Activated CD8-positive, alpha-beta memory T cell treated with anti-CD3 and anti-CD28 coated beads for 24 hours (primary cell): ENCODE data around the gene SPEM3.
"Not testable (repeated sequence)": the region's sequence is repeated elsewhere in the genome, so short reads cannot be mapped to it uniquely, and the experiment has no call there.

ENCODE experiments used
- DNase-seq: peaks from one replicate; pipeline ENCODE4 v3.0.0-alpha.2; 2020

SPEM3 gene

DNA sequence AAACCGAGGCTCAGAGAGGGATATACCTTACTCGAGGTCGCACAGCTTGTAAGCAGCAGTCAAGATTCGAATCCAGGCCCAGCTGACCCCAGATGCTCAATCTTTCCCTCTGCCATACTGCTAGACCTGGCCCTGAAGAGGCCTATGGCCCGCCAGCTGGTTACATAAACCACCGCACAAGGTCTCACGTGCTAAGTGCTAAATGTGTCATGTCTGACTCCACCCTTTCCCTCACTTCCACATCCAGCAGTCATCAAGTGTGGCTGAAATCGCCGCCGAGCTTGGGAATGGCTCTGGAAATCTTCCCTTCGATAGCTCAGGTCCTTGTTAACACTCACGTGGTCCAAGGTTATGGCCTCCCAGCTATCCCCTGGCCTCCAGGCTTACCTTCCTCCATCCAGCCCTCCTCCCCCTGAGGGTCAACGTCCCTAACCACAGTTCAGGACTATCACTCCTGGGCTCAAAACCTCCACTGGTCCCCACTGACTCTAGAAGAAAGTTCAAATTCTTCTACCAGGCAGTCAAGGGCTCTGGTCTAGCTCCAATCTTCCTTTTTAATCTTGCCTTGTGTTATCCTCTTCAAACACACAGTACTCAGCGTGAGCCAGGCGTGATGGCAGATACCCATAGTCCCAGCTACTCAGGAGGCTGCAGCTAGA is 47.2 kb downstream of the SPEM3 start:
- DNase-seq, result no peak

- no peak for DNase-seq
Observed at GRCh38 chr17:7476494-7476893, 47.8 kb downstream of the SPEM3 start.

DNA sequence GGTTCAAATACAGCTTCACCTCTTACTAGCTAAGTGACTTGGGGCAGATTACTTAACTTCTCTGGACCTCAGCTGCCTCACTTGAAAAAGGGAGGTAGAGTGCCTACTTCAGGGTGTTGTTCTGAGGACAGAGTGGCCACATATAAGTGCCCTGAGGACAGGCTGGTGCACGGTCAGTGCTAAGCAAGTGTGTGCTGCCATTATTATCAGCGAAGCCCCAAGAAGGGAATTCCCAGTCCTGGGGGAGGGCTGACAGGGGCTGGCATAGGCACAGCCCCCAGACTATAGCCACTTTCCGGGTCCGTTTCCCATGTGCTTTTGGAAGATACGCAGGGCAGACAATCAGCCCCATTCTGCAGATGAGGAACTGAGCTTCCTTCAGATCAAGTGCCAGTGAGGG is 48.3 kb downstream of the SPEM3 start:
- no peak for DNase-seq

- peak; percentile 76 for DNase-seq
Observed at GRCh38 chr17:7477392-7478275, 49.0 kb downstream of the SPEM3 start.

DNA sequence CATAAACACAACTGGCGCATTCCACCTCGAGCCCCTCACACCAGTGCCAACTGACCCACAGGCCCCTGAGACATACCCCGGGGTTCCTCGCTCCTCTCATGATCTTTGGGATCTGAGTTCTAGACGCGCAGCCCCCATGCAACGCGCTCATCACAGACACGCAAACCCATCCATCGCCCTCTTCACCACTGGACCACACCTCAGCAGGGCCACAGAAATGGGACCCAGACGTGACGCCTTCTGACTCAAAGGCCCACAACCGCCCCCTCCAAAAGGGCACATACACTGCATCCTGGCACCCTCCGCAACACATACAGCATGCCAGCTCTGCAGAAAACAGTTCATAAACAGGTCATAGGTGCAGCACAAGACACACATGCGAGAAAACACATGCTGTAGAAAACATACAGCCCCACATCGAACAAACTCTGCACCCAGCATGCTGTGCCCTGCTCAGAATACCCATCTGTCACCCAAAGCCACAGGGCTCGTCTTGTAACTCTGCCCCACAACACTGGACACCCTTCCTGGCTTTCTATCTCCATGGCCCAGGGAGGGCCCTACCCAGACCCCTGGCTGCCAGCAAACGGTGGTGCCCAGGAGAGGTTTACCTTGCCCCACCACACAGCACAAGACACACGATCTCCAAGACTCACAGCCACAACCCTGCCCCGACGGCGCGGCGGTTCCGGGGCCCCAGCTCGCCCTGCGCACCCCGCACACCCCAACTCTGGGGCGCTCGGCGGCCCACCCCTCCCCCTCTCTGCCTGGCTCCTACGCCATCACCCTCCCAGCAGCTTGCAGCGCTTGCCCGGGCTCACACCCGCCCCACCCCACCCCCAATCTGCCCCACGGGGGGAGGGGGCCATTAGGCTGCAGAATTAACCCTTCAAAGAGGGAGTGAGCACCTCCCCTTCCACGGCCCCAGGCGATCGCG is 49.9 kb downstream of the SPEM3 start:
- peak; percentile 81 for DNase-seq

GRCh38 chr17:7479213-7480088 is 50.8 kb downstream of the SPEM3 start, which contains the start of gene ZBTB4:
TSS of gene ZBTB4 (minus strand) at chr17:7479631. CDS start at chr17:7466801, 12,830 bp downstream.
- peak; percentile 85 for DNase-seq

DNA sequence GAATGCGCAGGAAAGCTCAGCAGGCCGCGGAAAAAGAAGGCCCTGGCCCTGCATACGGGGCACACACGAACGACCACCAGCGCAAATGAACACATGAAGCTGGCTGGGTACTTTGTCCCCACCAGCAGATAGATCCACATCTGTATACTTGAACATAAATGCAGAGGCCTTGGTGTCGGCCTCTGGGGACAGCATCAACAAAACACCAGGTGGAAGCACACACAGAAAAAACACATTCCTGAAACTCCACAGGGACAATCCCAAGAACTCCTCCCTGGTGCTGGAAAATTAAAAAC is 51.4 kb downstream of the SPEM3 start:
- DNase-seq, result no peak

- not testable (repeated sequence) for DNase-seq
Observed at GRCh38 chr17:7481275-7481674, 52.6 kb downstream of the SPEM3 start, which contains the start of gene SLC35G6. TSS of gene SLC35G6 (plus strand) at chr17:7481446. CDS start at chr17:7481517, 71 bp downstream.

- DNase-seq, result not testable (repeated sequence)
Observed at GRCh38 chr17:7481842-7482741, 53.4 kb downstream of the SPEM3 start.
